GM10248 (cell line): ENCODE data around the gene RAD1.

Source experiments
- CTCF ChIA-PET: fragments of 300-600 bp; sonication (Branson Sonifier 250); formaldehyde crosslinking; extraction: SDS; loops from one replicate; lab custom pipeline; 2021; ENCODE audit warnings: antibody characterized with exemption; lab: Yijun Ruan, JAX
- POLR2A ChIA-PET: fragments of 350-650 bp; sonication (Branson Sonifier 250); formaldehyde crosslinking; extraction: SDS; loops from one replicate; lab custom pipeline; 2020; ENCODE audit warnings: antibody characterized with exemption; lab: Yijun Ruan, JAX
- DNase-seq: peaks from one replicate; pipeline ENCODE4 v3.0.0; 2012; ENCODE audit errors: extremely low spot score
- CTCF ChIP-seq: IDR thresholded peaks from 2 replicates; pipeline ENCODE4 v1.5.1; 2012; ENCODE audit warnings: mild to moderate bottlenecking, low read depth; ENCODE audit errors: extremely low read depth, missing control alignments, control extremely low read depth

The RAD1 gene

GRCh38 chr5:34905564-34905963 lies 9.7 kb downstream of the RAD1 start:
- ChIA-PET CTCF (interaction anchor here (1.0 to 4.9 kb wide), 6 partner anchors 8 to 430 kb away, joined by 4 to 31 read pairs (median 5); partner anchors contain the start of genes BRIX1 and RAD1), POLR2A (no interaction called here)
- DNase-seq: no peak
- peak; percentile 15 for TF ChIP-seq CTCF

DNA sequence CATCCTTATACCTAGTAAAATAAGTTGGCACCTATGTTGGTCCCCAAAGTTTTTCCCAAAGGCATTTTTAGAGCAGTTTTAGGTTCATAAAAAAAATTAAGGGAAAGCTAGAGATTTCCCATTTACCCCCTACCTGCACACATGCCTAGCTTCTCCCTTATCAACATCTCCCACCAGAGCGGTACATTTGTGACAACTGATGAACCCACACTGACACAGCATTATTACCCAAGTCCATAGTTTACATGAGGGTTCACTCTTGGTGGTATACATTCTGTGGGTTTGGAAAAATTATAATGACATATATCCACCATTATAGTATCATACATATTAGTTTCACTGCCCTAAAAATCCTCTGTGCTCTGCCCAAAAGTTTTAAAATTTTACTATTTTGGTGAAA lies 12.0 kb downstream of the RAD1 start:
- CTCF ChIA-PET: interaction anchor here (1.3 to 10.0 kb wide), 7 partner anchors 9 to 430 kb away, joined by 4 to 86 read pairs (median 8); partner anchors contain the start of genes BRIX1 and RAD1
- POLR2A ChIA-PET: interaction anchor here (0.8 kb wide), 1 partner anchor 8 kb away, joined by 3 read pairs; no protein-coding TSS in a partner anchor
- no peak for TF ChIP-seq CTCF
- no peak for DNase-seq

- ChIA-PET CTCF (interaction anchor here (1.1 to 10.0 kb wide), 5 partner anchors 17 to 427 kb away, joined by 3 to 107 read pairs (median 86); no protein-coding TSS in a partner anchor), POLR2A (no interaction called here)
- TF ChIP-seq CTCF: no peak
- DNase-seq: no peak
Measured at GRCh38 chr5:34900652-34901051, 14.7 kb downstream of the RAD1 start.

DNA sequence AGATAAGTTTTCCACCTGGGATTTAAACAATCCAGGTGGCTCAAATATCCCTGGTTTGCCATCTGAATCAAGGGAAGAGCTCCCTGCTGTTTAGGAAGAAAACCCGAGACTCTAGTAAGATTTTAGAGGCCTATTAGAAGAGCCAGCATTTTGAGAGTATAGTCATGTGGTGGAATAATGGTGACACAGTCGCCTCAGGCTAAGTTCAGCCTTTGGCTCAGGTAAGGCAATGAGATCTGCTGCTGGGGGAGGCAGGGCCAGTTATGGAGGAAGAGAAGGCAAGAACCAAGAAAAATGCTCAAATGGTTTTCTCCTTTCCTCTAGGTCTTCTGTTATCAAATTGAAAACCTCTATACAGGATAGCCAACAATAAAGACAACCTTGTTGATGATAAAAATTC lies 16.2 kb downstream of the RAD1 start:
- no peak for TF ChIP-seq CTCF
- no peak for DNase-seq
- POLR2A ChIA-PET: no interaction called here
- CTCF ChIA-PET: interaction anchor here (0.6 to 10.0 kb wide), 42 partner anchors 8 to 425 kb away, joined by 3 to 107 read pairs (median 4); partner anchors contain the start of genes BRIX1, RAD1 and TTC23L

DNA sequence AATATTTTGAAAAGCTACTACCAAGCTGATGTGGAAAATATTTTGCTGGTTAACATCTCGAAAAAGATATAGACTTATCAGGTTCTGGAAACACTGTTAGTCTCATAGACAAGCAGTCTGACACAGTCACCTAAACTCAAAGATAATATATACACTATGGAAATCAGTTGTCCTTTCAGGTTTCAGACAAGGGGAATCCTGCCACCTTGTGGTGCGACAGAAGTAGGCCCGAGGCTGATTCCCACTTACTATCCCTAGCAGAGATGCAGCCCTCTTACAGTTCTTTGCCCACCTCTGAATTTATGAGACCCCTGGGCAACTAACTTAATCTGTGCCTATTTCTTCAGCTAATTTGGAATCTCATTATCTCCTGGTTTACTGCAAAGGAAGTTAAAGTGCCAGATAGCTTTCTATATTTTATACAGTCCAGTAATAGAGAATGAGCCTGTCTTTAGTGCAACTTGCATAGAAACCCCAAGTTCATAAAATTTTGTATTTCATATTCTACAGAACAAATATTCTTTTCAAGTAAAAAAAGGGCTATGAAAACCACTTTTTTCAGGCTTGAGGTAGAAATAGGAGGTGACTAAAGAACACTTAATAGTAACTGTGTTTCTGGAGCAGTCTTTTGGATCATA lies 16.9 kb downstream of the RAD1 start:
- CTCF ChIA-PET: interaction anchor here (0.6 to 10.0 kb wide), 51 partner anchors 8 to 425 kb away, joined by 3 to 107 read pairs (median 4); partner anchors contain the start of genes BRIX1, RAD1 and TTC23L
- peak; percentile 78 for TF ChIP-seq CTCF
- DNase-seq: peak; percentile 56
- POLR2A ChIA-PET: no interaction called here

GRCh38 chr5:34897646-34898045 lies 17.7 kb downstream of the RAD1 start:
- POLR2A ChIA-PET: no interaction called here
- TF ChIP-seq CTCF: no peak
- CTCF ChIA-PET: interaction anchor here (0.7 to 10.0 kb wide), 36 partner anchors 8 to 424 kb away, joined by 3 to 107 read pairs (median 6); partner anchors contain the start of genes BRIX1 and RAD1
- no peak for DNase-seq
